Progenitor cell of endocrine pancreas (in vitro differentiated cells): Measurements from ENCODE around the gene RASA3. TPM values are rescaled to one million over a fixed set of nuclear protein-coding genes. Genes with fewer than 3 reads are reported as not detected.

Source experiments
- DNase-seq: peaks from one replicate; pipeline ENCODE4 v3.0.0; 2021; ENCODE audit warnings: low spot score; ENCODE audit not compliant: unreplicated experiment
- H3K27ac Mint-ChIP-seq: 2 replicates; pipeline ENCODE4 v1.8.0; 2021; ENCODE audit warnings: mild to moderate bottlenecking, moderate library complexity, mixed read lengths
- H3K27me3 Mint-ChIP-seq: 2 replicates; pipeline ENCODE4 v1.8.0; 2021; ENCODE audit warnings: mixed read lengths
- H3K36me3 Mint-ChIP-seq: 2 replicates; pipeline ENCODE4 v1.8.0; 2022; ENCODE audit warnings: mixed read lengths; ENCODE audit not compliant: insufficient read depth
- H3K4me1 Mint-ChIP-seq: 2 replicates; pipeline ENCODE4 v1.8.0; 2021; ENCODE audit warnings: low read depth, mixed read lengths
- H3K4me3 Mint-ChIP-seq: 2 replicates; pipeline ENCODE4 v1.8.0; 2021; ENCODE audit warnings: low read depth, mild to moderate bottlenecking, moderate library complexity, mixed read lengths
- H3K9me3 Mint-ChIP-seq: 2 replicates; pipeline ENCODE4 v1.8.0; 2021; ENCODE audit warnings: low read depth, mixed read lengths
- total RNA-seq: library from RNA; stranded (reverse); gene quantifications from 2 replicates; pipeline ENCODE4 v1.2.1, GENCODE V29; 2021
- TF ChIP-seq, protein P1 (sequence below): fragments of 200-600 bp; sonication (generic); IDR thresholded peaks from one replicate; pipeline ENCODE4 v1.5.0; 2021; ENCODE audit warnings: antibody characterized with exemption, mild to moderate bottlenecking; ENCODE audit not compliant: unreplicated experiment

RASA3 gene
- total RNA-seq, 1 donor from 2014 or later, result 6.3 TPM

DNA sequence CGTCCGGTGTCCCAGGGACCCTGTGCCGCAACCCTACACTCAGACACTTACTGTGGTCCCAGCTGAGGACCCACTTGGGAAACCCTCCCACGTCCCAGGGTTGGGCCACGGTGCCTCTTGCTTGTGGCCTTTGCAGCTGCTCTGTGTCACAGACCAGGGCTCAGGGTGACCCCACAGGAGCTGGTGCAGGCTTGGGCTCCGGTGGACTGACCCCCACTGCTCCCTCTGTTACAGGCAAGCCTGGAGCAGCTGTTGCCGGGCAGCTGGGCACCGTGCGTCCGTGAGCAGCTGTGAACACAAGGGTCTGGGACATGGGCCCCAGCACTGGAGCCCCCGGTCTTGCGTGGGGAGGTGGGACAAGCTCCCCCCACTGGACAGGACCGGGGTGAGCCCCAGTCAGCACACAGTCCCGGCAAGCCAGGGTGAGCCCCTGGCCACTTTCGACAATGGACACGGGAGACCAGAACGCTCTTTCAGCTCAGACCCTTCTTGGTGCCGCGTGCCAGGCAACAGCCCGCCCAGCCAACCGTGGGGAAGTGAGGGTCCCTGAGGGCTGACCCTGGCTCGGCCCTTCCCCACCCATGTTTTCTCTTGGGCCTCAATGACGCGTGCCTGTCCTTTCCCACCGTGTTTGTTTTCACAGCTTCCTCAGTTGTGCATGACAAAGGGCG, 92.8 kb downstream of the RASA3 start:
- Mint-ChIP-seq H3K36me3 (peaks cover 12% of the 10 kb centered on the region), H3K9me3 (no peaks in the 10 kb centered on the region), H3K4me3 (no peak overlapping the region), H3K27me3 (no peaks in the 10 kb centered on the region), H3K4me1 (peaks cover 6% of the 10 kb centered on the region), H3K27ac (no peak overlapping the region)
- TF ChIP-seq, protein P1, sequence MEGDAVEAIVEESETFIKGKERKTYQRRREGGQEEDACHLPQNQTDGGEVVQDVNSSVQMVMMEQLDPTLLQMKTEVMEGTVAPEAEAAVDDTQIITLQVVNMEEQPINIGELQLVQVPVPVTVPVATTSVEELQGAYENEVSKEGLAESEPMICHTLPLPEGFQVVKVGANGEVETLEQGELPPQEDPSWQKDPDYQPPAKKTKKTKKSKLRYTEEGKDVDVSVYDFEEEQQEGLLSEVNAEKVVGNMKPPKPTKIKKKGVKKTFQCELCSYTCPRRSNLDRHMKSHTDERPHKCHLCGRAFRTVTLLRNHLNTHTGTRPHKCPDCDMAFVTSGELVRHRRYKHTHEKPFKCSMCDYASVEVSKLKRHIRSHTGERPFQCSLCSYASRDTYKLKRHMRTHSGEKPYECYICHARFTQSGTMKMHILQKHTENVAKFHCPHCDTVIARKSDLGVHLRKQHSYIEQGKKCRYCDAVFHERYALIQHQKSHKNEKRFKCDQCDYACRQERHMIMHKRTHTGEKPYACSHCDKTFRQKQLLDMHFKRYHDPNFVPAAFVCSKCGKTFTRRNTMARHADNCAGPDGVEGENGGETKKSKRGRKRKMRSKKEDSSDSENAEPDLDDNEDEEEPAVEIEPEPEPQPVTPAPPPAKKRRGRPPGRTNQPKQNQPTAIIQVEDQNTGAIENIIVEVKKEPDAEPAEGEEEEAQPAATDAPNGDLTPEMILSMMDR, result no peak
- DNase-seq, result no peak

- TF ChIP-seq, protein P1, result no peak
- Mint-ChIP-seq H3K36me3 (peaks cover 11% of the 10 kb centered on the region), H3K27ac (no peak overlapping the region), H3K4me3 (no peak overlapping the region), H3K4me1 (peaks cover 10% of the 10 kb centered on the region), H3K9me3 (no peaks in the 10 kb centered on the region), H3K27me3 (no peaks in the 10 kb centered on the region)
- DNase-seq, result no peak
Observed at GRCh38 chr13:114038900-114039299, 93.5 kb downstream of the RASA3 start.

- no peaks in the 10 kb centered on the region for H3K27me3 Mint-ChIP-seq
- no peak for DNase-seq
- TF ChIP-seq, protein P1, result no peak
- peaks cover 10% of the 10 kb centered on the region for H3K4me1 Mint-ChIP-seq
- peaks cover 9% of the 10 kb centered on the region for H3K36me3 Mint-ChIP-seq
- no peak overlapping the region for H3K27ac Mint-ChIP-seq
- H3K4me3 Mint-ChIP-seq, result no peak overlapping the region
- no peaks in the 10 kb centered on the region for H3K9me3 Mint-ChIP-seq
Observed at GRCh38 chr13:114038211-114038613, 94.2 kb downstream of the RASA3 start.

DNA sequence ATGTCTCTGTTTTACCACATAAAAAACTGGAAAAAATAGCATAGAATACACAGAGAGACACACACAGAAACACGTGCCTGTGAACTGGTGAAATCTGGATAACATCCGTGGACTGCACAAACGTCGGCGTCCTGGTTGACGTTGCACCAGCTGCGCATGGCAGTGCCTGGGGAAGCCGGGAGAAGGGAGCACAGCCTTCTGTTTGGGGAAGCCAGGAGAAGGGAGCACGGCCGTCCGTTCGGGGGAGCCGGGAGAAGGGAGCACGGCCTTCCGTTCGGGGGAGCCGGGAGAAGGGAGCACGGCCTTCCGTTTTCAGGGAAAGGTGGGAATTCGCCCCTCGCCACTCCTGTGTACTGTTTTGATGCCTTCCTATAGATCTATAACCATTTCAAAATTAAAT, 94.7 kb downstream of the RASA3 start:
- Mint-ChIP-seq H3K36me3 (peaks cover 7% of the 10 kb centered on the region), H3K27ac (no peak overlapping the region)

GRCh38 chr13:114035583-114036531, 96.6 kb downstream of the RASA3 start:
- Mint-ChIP-seq H3K36me3 (peaks cover 6% of the 10 kb centered on the region), H3K9me3 (no peaks in the 10 kb centered on the region), H3K4me3 (no peak overlapping the region), H3K4me1 (peaks cover 13% of the 10 kb centered on the region), H3K27ac (peak overlapping the region; percentile 29), H3K27me3 (no peaks in the 10 kb centered on the region)
- DNase-seq, result no peak
- TF ChIP-seq, protein P1, result no peak

More for the DNA sequence above, 94.7 kb downstream of the RASA3 start:
- no peak overlapping the region for H3K4me3 Mint-ChIP-seq
- peaks cover 10% of the 10 kb centered on the region for H3K4me1 Mint-ChIP-seq
- TF ChIP-seq, protein P1, result no peak
- H3K9me3 Mint-ChIP-seq, result no peaks in the 10 kb centered on the region
- no peaks in the 10 kb centered on the region for H3K27me3 Mint-ChIP-seq
- no peak for DNase-seq
